GM10248 (cell line): Measurements from ENCODE around the gene PRKAR1B.
"Not testable (repeated sequence)": the region's sequence is repeated elsewhere in the genome, so short reads cannot be mapped to it uniquely, and the experiment has no call there.

Experiments used
- CTCF ChIA-PET: fragments of 300-600 bp; sonication (Branson Sonifier 250); formaldehyde crosslinking; extraction: SDS; loops from one replicate; lab custom pipeline; 2021; ENCODE audit warnings: antibody characterized with exemption; lab: Yijun Ruan, JAX
- POLR2A ChIA-PET: fragments of 350-650 bp; sonication (Branson Sonifier 250); formaldehyde crosslinking; extraction: SDS; loops from one replicate; lab custom pipeline; 2020; ENCODE audit warnings: antibody characterized with exemption; lab: Yijun Ruan, JAX
- DNase-seq: peaks from one replicate; pipeline ENCODE4 v3.0.0; 2012; ENCODE audit errors: extremely low spot score
- TF ChIP-seq, protein P1 (sequence below): IDR thresholded peaks from 2 replicates; pipeline ENCODE4 v1.5.1; 2012; ENCODE audit warnings: mild to moderate bottlenecking, low read depth; ENCODE audit errors: extremely low read depth, missing control alignments, control extremely low read depth

PRKAR1B gene

DNA sequence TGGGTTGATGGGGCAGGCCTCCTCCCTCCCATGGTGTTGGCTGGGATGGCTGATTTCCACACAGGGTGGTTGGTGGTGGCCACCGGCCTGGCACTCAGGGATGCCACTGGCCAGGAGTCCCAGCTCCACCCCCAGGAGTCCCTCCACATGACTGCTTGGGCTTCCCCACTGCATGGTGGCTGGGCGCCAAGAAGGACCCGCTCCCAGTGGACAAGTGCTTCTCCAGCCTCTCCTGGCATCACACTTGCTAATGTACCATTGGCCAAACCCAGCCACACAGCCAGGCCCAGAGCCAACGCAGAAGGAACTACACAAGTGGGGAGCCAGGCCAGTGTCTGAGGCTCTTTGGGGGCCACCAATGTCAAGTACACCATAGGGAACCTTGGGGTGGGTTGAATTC lies 74.2 kb downstream of the PRKAR1B start:
- TF ChIP-seq, protein P1, sequence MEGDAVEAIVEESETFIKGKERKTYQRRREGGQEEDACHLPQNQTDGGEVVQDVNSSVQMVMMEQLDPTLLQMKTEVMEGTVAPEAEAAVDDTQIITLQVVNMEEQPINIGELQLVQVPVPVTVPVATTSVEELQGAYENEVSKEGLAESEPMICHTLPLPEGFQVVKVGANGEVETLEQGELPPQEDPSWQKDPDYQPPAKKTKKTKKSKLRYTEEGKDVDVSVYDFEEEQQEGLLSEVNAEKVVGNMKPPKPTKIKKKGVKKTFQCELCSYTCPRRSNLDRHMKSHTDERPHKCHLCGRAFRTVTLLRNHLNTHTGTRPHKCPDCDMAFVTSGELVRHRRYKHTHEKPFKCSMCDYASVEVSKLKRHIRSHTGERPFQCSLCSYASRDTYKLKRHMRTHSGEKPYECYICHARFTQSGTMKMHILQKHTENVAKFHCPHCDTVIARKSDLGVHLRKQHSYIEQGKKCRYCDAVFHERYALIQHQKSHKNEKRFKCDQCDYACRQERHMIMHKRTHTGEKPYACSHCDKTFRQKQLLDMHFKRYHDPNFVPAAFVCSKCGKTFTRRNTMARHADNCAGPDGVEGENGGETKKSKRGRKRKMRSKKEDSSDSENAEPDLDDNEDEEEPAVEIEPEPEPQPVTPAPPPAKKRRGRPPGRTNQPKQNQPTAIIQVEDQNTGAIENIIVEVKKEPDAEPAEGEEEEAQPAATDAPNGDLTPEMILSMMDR = no peak

DNA sequence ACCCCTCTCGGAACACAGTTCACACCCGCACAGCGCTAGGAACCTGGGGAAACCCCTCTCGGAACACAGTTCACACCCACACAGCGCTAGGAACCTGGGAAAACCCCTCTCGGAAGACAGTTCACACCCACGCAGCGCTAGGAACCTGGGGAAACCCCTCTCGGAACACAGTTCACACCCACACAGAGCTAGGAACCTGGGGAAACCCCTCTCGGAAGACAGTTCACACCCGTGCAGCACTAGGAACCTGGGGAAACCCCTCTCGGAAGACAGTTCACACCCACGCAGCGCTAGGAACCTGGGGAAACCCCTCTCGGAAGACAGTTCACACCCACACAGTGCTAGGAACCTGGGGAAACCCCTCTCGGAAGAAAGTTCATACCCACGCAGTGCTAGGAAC lies 74.9 kb downstream of the PRKAR1B start:
- CTCF ChIA-PET, DNase-seq, POLR2A ChIA-PET: not testable (repeated sequence)

More for the DNA sequence above, 74.2 kb downstream of the PRKAR1B start:
- ChIA-PET CTCF (no interaction called here), POLR2A (no interaction called here)
- no peak for DNase-seq

DNA sequence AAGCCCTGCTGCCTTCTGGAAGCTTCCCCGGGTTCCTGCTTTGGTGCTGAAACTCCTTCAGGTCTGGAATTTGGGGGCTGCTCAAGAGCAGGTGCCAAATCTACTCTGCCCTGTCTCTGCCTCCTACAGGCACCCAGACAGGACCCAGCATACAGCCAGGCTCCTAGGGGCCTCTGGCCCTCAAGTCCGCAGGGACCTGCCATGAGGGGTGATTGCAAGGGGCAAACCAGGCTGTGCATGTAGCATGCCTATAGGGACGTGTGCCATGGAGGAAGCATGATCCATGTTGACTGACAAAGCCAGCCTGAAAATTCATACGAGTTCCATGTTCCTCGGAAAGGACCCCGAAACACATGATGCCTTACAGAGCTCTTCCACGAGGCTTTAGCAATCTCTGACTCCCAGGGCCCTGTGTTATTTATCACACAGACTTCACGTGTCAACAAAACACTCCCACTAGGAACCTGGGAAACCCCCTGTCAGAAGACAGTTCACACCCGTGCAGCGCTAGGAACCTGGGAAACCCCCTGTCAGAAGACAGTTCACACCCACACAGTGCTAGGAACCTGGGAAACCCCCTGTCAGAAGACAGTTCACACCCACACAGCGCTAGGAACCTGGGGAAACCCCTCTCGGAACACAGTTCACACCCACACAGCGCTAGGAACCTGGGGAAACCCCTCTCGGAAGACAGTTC lies 75.9 kb downstream of the PRKAR1B start:
- TF ChIP-seq, protein P1 = no peak
- POLR2A ChIA-PET = no interaction called here
- CTCF ChIA-PET = interaction anchor here (1.0 kb wide), 1 partner anchor 25 kb away, joined by 3 read pairs; no protein-coding TSS in a partner anchor
- DNase-seq = no peak

DNA sequence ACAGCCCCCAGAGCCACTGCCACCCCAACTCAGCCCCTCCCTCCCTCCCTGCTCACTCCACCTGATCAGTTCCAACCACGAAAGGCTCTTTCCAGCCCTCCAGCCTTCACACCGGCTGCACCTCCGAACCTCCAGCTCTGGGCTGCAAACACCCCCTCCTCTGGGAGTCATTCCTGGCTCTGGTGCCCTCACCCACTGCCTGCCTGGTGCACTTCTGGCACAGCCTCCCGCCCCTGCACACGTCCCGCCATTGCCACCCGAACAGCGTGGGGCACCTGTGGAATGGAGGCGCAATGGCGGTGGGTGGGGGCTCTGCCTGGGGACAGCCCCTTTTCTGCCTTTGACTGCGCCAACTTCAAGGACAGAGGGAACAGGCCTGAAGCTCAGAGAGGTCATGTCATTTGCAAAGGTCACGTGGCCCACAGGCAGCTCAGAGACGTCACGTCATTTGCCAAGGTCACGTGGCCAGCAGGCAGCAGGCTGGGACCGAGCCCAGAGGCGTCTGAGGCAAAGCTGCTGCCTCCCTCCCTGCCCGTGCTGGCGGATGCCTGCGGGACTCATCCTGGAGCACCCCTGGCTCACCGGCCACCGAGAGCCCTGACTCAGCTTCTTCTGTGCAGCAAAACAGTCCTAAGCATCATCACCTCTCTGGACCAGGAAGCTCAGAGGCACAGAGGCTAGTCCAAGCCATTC lies 76.6 kb downstream of the PRKAR1B start:
- TF ChIP-seq, protein P1 = no peak
- ChIA-PET POLR2A (no interaction called here), CTCF (interaction anchor here (1.0 kb wide), 1 partner anchor 25 kb away, joined by 3 read pairs; no protein-coding TSS in a partner anchor)
- DNase-seq = no peak

DNA sequence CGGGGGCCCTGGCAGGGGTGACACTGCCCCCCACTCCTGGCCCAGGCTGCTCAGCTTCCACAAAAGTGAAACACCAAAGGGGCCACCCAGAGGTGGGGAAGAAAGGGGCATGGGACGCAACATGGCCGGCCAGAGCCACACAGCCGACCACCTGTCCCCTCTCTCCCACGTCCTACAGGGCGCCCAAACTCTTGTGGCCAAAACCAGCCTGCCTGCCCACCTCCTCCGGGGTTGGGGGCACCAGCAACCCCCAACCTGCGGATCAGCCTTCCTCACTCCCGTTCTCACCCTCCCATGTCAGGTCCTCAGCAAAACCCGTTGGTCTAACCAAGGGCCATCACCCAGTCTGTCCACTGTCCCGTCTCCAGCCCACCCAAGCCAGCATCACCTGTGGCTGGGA lies 80.1 kb downstream of the PRKAR1B start:
- TF ChIP-seq, protein P1 = no peak
- no peak for DNase-seq
- POLR2A ChIA-PET = no interaction called here
- CTCF ChIA-PET = no interaction called here

DNA sequence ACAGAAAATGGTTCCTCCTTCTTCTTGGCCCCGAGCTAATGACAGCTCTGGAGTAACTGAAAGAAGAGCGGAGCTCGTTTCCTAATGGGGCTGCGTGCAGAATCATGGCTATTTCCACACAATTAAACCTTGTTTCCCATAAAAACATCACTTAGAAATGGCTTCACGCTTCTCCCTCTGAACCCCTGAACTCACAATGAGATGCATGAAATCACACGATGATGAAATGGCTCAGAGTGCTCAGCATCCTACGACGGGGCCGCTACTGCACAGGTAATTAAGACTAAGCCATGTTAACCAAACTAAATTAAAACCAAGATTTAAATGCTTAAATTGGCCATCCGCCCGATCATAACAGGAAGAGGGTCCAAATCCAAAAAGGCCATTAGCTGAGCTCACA lies 80.6 kb downstream of the PRKAR1B start:
- no peak for DNase-seq
- CTCF ChIA-PET = no interaction called here
- POLR2A ChIA-PET = no interaction called here
- TF ChIP-seq, protein P1 = no peak

DNA sequence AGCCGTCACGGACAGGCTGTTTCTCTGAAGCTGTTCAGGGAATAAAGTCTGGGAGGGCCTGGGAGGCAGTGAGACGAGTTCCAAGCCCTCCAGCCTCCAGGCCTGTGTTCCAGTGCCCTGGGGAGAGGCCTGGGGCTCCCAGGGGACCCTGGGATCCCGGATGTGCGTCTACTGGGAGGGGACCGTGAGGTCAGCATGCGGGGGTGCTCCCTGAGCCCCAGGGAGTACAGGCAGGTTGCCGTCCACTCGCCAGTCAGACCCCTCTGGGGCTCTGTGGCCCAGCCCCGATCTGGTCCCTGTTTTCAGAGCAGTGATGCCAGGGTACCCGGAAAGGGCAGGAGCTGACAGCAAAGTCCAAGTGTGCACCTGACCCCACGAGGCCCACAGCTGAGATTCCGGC lies 81.5 kb downstream of the PRKAR1B start:
- POLR2A ChIA-PET = no interaction called here

More for the DNA sequence above, 81.5 kb downstream of the PRKAR1B start:
- CTCF ChIA-PET = no interaction called here
- TF ChIP-seq, protein P1 = no peak
- no peak for DNase-seq
